ENCODE data around the gene PANX2.
A peak's percentile ranks its signal among the peaks of the same experiment; 100 is the strongest.
"Not testable (repeated sequence)": the region's sequence is repeated elsewhere in the genome, so short reads cannot be mapped to it uniquely, and the experiment has no call there.

PANX2 gene

DNA sequence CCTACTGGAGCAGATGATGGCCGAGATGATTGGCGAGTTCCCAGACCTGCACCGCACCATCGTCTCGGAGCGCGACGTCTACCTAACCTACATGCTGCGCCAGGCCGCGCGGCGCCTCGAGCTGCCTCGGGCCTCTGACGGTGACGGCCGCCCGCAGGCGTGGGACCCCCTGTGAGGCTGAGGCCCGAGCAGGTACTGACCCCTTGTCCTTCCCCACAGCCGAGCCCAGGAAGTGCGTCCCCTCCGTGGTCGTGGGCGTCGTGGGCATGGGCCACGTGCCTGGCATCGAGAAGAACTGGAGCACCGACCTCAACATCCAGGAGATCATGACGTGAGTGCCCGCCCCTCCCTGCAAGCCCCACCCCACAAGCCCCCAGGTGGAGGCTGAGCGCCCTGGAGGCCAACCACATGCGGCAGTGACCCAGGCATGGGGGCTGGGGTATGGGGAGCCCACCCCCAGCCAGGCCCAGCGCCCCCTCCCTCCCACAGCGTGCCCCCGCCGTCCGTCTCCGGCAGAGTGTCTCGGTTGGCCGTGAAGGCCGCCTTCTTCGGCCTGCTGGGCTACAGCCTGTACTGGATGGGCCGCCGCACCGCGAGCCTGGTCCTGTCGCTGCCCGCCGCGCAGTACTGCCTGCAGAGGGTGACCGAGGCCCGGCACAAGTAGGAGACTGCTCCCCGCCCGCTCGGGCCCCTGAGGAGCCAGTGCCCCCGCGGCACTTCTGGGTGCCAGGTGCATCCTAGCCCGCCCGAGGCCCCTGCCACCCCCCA is 27.5 kb downstream of the PANX2 start:
- DNase-seq (ENCODE audit: low read depth in 3 of 3, low spot score in 1 of 3), result no peak

GRCh38 chr22:50198624-50199017 is 28.1 kb downstream of the PANX2 start:
- no peak for DNase-seq (ENCODE audit: low read depth in 3 of 3, low spot score in 1 of 3)

DNA sequence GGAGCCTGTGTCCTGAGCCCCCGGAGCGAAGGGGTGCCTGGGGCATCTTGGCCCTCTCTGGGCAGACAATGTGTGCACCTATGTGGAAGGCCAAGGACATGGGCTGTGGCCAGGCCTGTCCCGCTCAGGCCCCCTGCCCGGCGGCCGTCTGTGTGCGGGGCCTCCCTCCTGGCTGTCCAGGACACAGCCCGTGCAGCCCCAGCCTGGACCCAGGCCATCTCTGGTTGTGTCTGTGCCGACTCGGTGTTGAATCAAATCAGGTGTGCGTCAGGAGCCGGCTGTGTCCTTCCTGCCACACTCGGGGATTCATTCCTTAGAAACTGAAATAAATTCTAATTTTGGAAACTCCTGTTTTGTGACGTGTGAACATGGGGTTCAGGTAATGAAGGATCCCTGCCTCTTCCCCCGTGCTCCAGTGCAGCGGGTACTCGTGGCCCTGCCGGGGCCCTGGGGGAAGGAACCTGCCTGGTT is 28.8 kb downstream of the PANX2 start:
- no peak for DNase-seq (ENCODE audit: low read depth in 3 of 3, low spot score in 1 of 3)

DNA sequence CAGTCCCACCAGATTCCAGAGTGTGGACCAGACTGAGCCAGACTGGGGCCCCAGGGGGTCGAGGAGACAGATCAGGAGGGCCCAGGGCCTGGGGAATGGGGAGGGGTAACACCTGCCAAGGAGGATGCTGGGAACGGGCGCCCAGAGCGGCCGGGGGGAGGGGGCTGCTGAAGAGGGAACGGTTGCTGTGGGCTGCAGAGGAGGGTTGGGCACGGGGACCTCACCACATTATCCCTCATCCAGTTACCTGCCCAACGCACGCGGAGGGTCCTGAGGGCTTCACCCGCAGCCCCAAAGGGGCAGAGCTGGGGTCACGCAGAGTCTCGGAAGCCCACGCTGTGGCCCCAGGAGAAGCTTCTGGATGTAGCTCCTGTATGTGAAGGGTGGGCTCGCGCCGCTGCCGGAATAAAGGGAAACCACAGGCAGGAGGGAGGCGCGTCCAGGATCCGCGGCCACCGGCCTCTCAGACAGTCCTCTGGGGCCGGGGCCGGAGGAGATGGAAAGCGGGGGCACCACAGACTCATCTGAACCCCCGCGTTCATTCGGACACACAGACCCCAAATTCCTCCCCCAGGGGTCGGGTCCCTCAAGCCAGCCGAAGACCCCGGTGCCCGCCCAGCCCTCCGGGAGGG is 29.4 kb downstream of the PANX2 start:
- DNase-seq (ENCODE audit: low read depth in 3 of 3, low spot score in 1 of 3), result no peak

GRCh38 chr22:50200461-50201190 is 30.1 kb downstream of the PANX2 start, which contains the start of gene SELENOO:
Gene SELENOO, plus strand, starts transcription at chr22:50201011. Its CDS starts 26 bp downstream, at chr22:50201037.
- peak; percentile 73 to 90 (median 81) for DNase-seq (ENCODE audit: low read depth in 3 of 3, low spot score in 1 of 3)

GRCh38 chr22:50201191-50202129 is 30.9 kb downstream of the PANX2 start:
- no peak for DNase-seq (ENCODE audit: low read depth in 3 of 3, low spot score in 1 of 3)

- DNase-seq (ENCODE audit: low read depth in 3 of 3, low spot score in 1 of 3), result no peak
Observed at GRCh38 chr22:50202130-50202666, 31.7 kb downstream of the PANX2 start.

DNA sequence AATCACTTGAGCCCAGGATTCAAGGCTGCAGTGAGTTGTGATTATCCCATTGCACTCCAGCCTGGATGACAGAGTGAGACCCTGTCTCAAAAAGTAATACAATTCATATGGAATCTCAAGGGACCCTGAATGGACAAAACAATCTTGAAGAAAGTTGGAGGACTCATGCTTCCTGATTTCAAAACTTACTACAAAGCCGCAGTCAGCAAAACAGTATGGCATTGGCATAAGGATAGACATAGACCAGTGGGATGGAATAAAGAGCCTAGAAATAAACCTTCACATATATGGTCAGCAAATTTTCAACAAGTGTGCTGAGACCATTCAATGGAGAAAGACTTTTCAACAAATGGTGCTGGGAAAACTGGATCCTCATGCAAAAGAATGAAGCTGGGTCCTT is 32.8 kb downstream of the PANX2 start:
- no peak for DNase-seq (ENCODE audit: low read depth in 3 of 3, low spot score in 1 of 3)

DNA sequence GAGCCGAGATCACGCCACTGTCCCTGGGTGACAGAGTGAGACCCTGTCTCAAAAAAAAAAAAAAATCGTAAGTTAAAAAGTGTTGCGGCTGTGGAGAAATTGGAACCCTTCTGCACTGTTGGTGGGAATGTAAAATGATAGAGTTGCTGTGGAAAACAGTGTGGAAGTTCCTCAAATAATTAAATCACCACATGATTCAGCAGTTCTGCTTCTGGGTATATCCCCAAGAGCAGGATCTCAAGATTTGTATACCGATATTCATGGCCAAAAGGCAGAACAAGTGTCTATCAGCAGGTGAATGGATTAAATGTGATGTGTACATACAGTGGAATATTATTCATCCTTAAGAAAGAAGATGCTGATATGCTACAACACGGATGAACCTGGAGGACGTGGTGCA is 34.0 kb downstream of the PANX2 start:
- no peak for DNase-seq (ENCODE audit: low read depth in 3 of 3, low spot score in 1 of 3)

- DNase-seq (ENCODE audit: low read depth in 3 of 3, low spot score in 1 of 3), result not testable (repeated sequence)
Observed at GRCh38 chr22:50204998-50205397, 34.5 kb downstream of the PANX2 start.

- no peak for DNase-seq (ENCODE audit: low read depth in 3 of 3, low spot score in 1 of 3)
Observed at GRCh38 chr22:50205781-50206569, 35.4 kb downstream of the PANX2 start.

DNA sequence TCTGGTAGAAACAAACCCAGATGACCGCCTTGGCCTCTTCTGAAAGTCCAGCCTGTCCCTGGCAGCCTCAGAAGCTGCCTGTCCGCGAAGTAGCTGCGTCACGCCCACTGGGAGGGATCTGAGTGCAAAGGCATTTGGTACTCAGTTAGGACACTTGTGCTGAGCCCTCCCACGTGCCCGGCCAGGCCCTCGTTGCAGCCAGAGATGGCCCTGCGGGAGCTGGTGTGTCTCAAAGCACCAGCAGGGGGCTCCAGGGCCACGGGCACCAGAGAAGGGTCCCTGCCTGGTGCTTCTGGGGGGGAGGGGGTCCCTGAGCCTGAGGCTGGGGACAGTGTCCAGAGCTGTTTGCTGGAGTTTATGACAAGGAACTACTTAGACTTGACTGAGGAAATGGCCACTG is 36.1 kb downstream of the PANX2 start:
- no peak for DNase-seq (ENCODE audit: low read depth in 3 of 3, low spot score in 1 of 3)

- DNase-seq (ENCODE audit: low read depth in 3 of 3, low spot score in 1 of 3), result no peak
Observed at GRCh38 chr22:50207383-50208140, 37.0 kb downstream of the PANX2 start.

DNA sequence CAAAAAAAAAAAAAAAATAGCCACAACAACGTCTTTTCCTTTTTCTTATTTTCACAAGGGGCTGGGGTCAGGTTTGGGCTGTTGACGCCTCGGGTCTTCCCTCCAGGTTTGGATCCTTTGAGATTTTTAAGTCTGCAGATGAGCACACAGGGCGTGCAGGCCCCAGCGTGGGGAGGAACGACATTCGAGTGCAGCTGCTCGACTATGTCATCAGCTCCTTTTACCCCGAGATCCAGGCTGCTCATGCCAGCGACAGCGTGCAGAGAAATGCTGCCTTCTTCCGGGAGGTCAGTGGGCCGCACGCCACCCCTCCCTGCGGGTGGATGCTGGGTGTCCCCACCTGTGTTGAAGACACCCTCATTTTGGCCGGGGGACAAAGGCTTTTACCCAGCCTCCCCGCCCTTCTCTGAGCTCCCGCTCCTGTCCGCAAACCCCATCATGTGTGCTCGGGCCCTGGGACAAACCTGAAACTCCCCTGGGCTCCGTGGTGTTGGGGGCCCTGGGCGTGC is 38.0 kb downstream of the PANX2 start:
- DNase-seq (ENCODE audit: low read depth in 3 of 3, low spot score in 1 of 3), result no peak

- no peak for DNase-seq (ENCODE audit: low read depth in 3 of 3, low spot score in 1 of 3)
Observed at GRCh38 chr22:50208939-50209892, 38.7 kb downstream of the PANX2 start.

DNA sequence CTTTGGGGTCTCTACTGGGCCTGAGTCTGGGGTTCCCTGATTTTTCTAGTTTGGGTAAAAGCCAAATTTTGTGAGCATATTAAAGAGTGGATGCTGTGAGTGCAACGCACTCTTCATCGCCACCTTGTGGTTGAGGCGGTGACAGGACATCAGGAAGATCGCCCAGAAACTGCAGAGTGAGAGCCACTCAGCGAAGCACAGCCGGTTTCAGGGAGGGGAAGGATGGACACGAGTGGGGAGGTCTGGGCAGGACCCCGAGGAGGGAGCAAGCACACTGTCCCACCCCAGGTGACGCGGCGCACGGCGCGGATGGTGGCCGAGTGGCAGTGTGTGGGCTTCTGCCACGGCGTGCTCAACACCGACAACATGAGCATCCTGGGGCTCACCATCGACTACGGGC is 39.4 kb downstream of the PANX2 start:
- peak in 2 of 3 donors; percentile 41 to 57 for DNase-seq (ENCODE audit: low read depth in 3 of 3, low spot score in 1 of 3)

DNA sequence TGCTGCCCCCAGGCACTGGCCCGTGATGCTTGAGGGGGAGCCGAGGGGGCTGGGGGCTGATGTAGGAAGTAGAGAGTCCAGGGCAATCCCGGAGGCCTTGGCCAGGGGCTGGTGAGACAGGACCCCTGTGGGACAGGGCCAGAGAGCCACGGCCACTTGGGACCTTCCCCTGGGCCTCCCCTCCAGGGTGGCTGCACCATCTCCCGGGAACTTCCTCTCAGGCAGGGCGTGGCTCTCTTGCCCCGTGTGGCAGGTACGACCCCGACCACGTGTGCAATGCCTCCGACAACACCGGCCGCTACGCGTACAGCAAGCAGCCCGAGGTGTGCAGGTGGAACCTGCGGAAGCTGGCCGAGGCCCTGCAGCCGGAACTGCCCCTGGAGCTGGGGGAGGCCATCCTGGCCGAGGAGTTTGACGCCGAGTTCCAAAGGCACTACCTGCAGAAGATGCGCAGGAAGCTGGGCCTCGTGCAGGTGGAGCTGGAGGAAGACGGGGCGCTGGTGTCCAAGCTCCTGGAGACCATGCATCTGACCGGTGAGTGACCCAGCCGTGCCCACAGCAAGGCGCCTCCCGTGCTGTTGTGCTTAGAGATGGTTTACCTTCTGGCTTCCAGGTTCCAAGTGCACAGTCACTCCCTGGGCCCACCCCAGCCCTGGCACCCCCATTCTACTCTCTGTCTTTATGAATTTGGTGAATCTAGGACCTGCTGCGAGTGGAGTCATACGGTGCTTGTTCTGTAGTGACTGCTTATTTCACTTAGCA is 40.0 kb downstream of the PANX2 start:
- DNase-seq (ENCODE audit: low read depth in 3 of 3, low spot score in 1 of 3), result no peak

Measured in stimulated activated CD4-positive, alpha-beta T cell treated with anti-CD3 and anti-CD28 coated beads, TNF-alpha, amount 100 ng/mL, for 1 hour (primary cell).